KMS-11 (cell line): ENCODE measurements around the gene PRRT1.
A peak's percentile ranks its signal among the peaks of the same experiment; 100 is the strongest.

Experiments used
- H2AFZ ChIP-seq: fragments of 200-600 bp; sonication (generic); 2 replicates; pipeline ENCODE4 v1.6.1; 2016; ENCODE audit warnings: antibody characterized with exemption, mixed run types, low read depth
- H3K27ac ChIP-seq: fragments of 200-600 bp; sonication (generic); 2 replicates; pipeline ENCODE4 v1.6.1; 2016; ENCODE audit warnings: mild to moderate bottlenecking, mixed run types
- H3K27me3 ChIP-seq: fragments of 200-600 bp; sonication (generic); 2 replicates; pipeline ENCODE4 v1.6.1; 2017; ENCODE audit warnings: mild to moderate bottlenecking, low read depth, mixed run types, moderate library complexity; ENCODE audit not compliant: insufficient read depth
- H3K36me3 ChIP-seq: fragments of 200-600 bp; sonication (generic); 2 replicates; pipeline ENCODE4 v1.6.1; 2017; ENCODE audit warnings: mild to moderate bottlenecking, mixed run types; ENCODE audit not compliant: insufficient read depth
- H3K4me1 ChIP-seq: fragments of 200-600 bp; sonication (generic); 2 replicates; pipeline ENCODE4 v1.6.1; 2016; ENCODE audit warnings: mild to moderate bottlenecking, low read depth, mixed run types; ENCODE audit not compliant: poor library complexity, severe bottlenecking
- H3K4me2 ChIP-seq: fragments of 200-600 bp; sonication (generic); 2 replicates; pipeline ENCODE4 v1.7.0; 2016; ENCODE audit warnings: mild to moderate bottlenecking, mixed run types
- H3K4me3 ChIP-seq: fragments of 200-600 bp; sonication (generic); IDR thresholded peaks from 2 replicates; pipeline ENCODE4 v1.6.1; 2017; ENCODE audit warnings: low read depth, low read length, mixed read lengths; ENCODE audit not compliant: insufficient read depth
- H3K79me2 ChIP-seq: fragments of 200-600 bp; sonication (generic); 2 replicates; pipeline ENCODE4 v1.6.1; 2016; ENCODE audit warnings: low read depth, mixed run types; ENCODE audit not compliant: insufficient read depth
- H3K9ac ChIP-seq: fragments of 200-600 bp; sonication (generic); 2 replicates; pipeline ENCODE4 v1.6.1; 2016; ENCODE audit warnings: mild to moderate bottlenecking, mixed run types
- H4K20me1 ChIP-seq: fragments of 200-600 bp; sonication (generic); 2 replicates; pipeline ENCODE4 v1.6.1; 2016; ENCODE audit warnings: mild to moderate bottlenecking, mixed run types; ENCODE audit not compliant: insufficient read depth
- TF ChIP-seq, protein P1 (sequence below): fragments of 200-600 bp; sonication (generic); conservative IDR thresholded peaks from 2 replicates; pipeline ENCODE4 v1.6.1; 2017; ENCODE audit warnings: low read depth, mild to moderate bottlenecking, antibody characterized with exemption, low read length, moderate library complexity, mixed read lengths

PRRT1 gene

DNA sequence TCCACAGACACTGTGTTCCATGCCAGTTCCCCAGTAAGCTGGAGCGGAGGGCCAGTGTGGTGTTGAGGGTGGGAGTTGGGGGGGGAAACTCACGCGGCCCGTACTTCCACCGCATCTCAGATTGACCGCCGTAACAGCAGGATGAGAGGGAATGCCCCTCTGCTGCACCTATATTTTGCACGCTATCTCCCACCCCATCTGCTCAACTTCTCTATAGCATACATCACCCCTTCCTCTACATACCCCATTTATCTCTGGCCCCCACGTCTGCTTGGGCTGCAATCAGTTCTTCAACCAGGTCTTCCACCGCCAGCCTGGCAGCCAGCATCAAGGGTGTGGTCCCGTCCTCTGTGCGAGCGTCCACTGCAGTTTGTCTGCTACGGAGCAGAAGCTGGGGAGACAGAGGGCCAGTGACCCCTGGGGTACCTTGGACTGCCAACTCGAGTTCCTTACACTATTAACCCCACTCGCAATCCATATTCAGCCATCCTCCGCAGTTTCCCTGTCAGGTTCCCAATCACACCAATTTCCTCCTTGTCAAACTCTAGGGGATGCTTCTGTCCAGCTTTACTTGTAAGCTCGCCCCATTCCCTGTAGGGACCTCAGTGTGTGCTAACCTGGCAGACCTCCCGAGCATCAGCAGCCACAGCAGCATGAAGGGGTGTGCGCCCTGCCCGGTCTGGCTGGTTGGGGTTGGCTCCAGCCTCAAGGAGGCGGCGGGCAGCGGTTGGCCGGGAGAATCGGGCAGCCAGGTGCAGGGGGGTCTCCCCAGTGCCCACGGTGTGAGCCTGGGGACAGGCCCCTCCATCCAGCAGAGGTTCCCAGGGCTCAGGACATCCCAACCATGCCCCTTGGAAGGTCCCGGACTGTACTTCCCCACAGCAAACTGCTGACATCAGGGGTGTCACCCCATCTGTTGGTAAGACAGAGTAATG is 45.2 kb upstream of the PRRT1 start:
- H2AFZ ChIP-seq = peak overlapping the region; percentile 77; the same call in 1 of the 2 replicates
- H3K9ac ChIP-seq = peak overlapping the region; percentile 93; the same call in 1 of the 2 replicates
- no peaks in the 10 kb centered on the region for H3K27me3 ChIP-seq
- TF ChIP-seq, protein P1, sequence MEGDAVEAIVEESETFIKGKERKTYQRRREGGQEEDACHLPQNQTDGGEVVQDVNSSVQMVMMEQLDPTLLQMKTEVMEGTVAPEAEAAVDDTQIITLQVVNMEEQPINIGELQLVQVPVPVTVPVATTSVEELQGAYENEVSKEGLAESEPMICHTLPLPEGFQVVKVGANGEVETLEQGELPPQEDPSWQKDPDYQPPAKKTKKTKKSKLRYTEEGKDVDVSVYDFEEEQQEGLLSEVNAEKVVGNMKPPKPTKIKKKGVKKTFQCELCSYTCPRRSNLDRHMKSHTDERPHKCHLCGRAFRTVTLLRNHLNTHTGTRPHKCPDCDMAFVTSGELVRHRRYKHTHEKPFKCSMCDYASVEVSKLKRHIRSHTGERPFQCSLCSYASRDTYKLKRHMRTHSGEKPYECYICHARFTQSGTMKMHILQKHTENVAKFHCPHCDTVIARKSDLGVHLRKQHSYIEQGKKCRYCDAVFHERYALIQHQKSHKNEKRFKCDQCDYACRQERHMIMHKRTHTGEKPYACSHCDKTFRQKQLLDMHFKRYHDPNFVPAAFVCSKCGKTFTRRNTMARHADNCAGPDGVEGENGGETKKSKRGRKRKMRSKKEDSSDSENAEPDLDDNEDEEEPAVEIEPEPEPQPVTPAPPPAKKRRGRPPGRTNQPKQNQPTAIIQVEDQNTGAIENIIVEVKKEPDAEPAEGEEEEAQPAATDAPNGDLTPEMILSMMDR = no peak
- H3K27ac ChIP-seq = peak overlapping the region; percentile 86
- no peaks in the 10 kb centered on the region for H4K20me1 ChIP-seq
- peak overlapping the region; percentile 97 for H3K4me2 ChIP-seq
- peaks cover 46% of the 10 kb centered on the region for H3K4me1 ChIP-seq
- no peaks in the 10 kb centered on the region for H3K36me3 ChIP-seq
- no peaks in the 10 kb centered on the region for H3K79me2 ChIP-seq
- no peak overlapping the region for H3K4me3 ChIP-seq

GRCh38 chr6:32195902-32196681 is 44.4 kb upstream of the PRRT1 start:
- Histone ChIP-seq H3K27ac (peak overlapping the region; percentile 86), H3K36me3 (no peaks in the 10 kb centered on the region), H2AFZ (peak overlapping the region; percentile 77), H3K4me1 (peaks cover 53% of the 10 kb centered on the region), H3K27me3 (no peaks in the 10 kb centered on the region), H3K4me2 (peak overlapping the region; percentile 97), H3K79me2 (no peaks in the 10 kb centered on the region), H3K9ac (peak overlapping the region; percentile 93), H4K20me1 (no peaks in the 10 kb centered on the region), H3K4me3 (no peak overlapping the region)
- TF ChIP-seq, protein P1 = no peak

DNA sequence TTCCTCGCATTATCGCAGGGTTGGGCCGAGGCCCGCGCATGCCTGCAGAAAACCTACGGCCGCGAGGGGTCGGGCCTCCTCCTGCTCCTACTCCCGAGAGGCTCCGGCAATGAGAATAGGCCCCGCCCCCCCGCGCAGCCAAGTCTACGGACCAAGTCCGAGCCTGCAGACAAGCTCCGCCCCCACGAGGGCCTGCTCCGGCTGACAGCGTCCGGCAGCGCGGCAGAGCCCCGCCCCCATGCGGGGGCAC is 43.8 kb upstream of the PRRT1 start:
- Histone ChIP-seq H3K27me3 (no peaks in the 10 kb centered on the region), H3K4me3 (no peak overlapping the region), H3K27ac (no peak overlapping the region), H4K20me1 (no peaks in the 10 kb centered on the region), H2AFZ (no peak overlapping the region), H3K4me1 (peaks cover 56% of the 10 kb centered on the region), H3K4me2 (no peak overlapping the region; the same call in 1 of the 2 replicates), H3K79me2 (no peaks in the 10 kb centered on the region), H3K36me3 (no peaks in the 10 kb centered on the region), H3K9ac (no peak overlapping the region; the same call in 1 of the 2 replicates)
- TF ChIP-seq, protein P1 = no peak

- peaks cover 60% of the 10 kb centered on the region for H3K4me1 ChIP-seq
- peak overlapping the region; percentile 7; the same call in 1 of the 2 replicates for H3K9ac ChIP-seq
- TF ChIP-seq, protein P1 = peak; percentile 82
- peak overlapping the region; percentile 63 for H2AFZ ChIP-seq
- peak overlapping the region; percentile 28 for H3K27ac ChIP-seq
- H3K4me2 ChIP-seq = peak overlapping the region; percentile 80
- H3K36me3 ChIP-seq = no peaks in the 10 kb centered on the region
- H3K79me2 ChIP-seq = no peaks in the 10 kb centered on the region
- H4K20me1 ChIP-seq = no peaks in the 10 kb centered on the region
- H3K27me3 ChIP-seq = no peaks in the 10 kb centered on the region
- no peak overlapping the region for H3K4me3 ChIP-seq
Measured at GRCh38 chr6:32194825-32195651, 43.3 kb upstream of the PRRT1 start.
